Measurements from ENCODE around the gene RAET1G. TPM values are rescaled to one million over a fixed set of nuclear protein-coding genes. Genes with fewer than 3 reads are reported as not detected.
A peak's percentile ranks its signal among the peaks of the same experiment; 100 is the strongest.

Gene RAET1G
- total and polyA plus RNA-seq, 5 donors from 2014 or later: 0.76 TPM; not detected in 4

DNA sequence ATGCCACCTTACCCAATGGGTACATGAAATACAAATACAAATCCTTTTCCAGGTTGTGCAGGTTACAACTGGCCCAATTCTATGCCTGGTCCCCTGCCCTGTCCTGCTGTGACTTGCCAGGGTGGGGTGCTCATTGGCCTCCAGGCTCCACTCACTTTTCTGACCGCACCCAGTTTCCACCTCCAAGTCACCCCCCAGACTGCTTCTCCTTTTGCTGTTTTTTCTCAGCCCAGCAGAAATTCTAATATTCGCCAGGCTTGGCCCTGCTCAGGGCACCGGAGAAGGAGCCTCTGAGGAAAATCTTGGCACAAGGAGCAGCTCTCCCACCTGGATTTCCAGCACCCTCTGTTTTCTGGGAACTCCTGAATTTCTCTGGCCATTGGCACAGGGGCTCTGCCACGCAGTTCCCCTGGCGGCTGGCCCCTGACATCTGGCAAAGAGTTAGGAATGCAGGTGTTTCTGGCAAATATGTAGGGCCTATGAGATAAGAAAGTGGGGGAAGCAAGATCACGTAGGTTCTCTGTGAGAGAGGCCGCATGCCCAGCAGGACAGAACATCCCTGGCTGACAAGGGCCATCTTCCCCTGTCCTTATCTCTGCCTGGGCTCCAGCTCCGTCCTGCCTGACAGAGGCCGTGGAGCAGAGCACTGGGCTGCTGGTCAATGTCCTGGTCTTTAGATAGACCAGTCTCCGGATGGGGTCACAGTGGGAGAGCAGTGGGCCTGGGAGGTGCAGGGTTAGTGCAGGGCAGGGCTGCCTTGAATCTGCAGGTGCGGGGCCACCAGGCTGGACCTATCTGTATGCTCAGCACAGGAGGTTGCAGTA, 22.1 kb downstream of the RAET1G start:
- ATAC-seq (ENCODE audit: low read depth in 2 of 2) (no peak), DNase-seq (no peak)
- Mint-ChIP-seq H3K36me3 (no peaks in the 10 kb centered on the region), H3K27me3 (peaks cover 38% of the 10 kb centered on the region), H3K4me1 (peaks cover 0 to 7% (median 2%) of the 10 kb centered on the region in 4 donors), H3K27ac (no peak overlapping the region), H3K9me3 (peaks cover 0 to 2% (median 0%) of the 10 kb centered on the region in 7 donors), H3K4me3 (no peak overlapping the region)
- Histone ChIP-seq H3K9me3 (ENCODE audit: control insufficient read depth in 2 of 2, low read length in 2 of 2) (no peaks in the 10 kb centered on the region), H3K4me3 (ENCODE audit: low read depth, low read length) (no peak overlapping the region), H3K27me3 (ENCODE audit: control insufficient read depth, insufficient read depth, low read length) (peaks cover 3% of the 10 kb centered on the region), H3K27ac (ENCODE audit: insufficient read depth, low read length, poor library complexity, severe bottlenecking) (no peak overlapping the region), H3K4me1 (ENCODE audit: control insufficient read depth, insufficient read depth, low read length, poor library complexity, severe bottlenecking) (no peaks in the 10 kb centered on the region), H3K36me3 (ENCODE audit: control insufficient read depth, insufficient read depth, low read length) (no peaks in the 10 kb centered on the region)

DNA sequence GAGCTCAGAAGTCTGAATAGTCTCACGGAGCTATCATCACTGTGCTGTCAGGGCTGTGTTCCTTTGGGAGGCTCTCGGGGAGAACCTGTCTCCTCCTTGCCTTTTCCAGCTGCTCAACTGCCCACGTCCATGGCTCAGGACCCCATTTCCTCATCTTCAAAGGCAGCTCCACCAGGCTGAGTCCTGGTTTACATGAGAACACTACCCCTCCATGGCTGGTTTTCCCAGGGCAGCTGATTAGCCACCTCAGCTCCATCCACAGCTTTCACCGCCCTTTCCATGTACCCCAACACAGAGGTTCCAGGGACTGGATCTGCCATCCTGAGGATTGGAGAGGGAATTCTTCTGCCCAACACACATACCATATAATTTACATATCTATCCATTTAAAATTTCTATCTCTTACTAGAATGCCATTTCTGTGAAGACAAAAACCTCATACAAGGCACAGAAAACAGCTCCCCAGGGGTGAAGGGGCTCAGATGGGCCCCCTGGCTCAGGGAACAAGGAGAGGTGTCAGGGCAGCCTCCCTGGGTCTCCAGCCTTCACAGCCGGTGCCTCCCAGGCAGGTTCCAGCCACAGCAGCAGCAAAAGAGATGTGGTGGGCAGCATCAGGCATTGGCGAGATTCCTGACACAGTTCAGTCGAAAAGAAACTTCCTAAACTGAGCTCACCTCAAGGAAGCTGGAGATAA, 22.8 kb downstream of the RAET1G start:
- ATAC-seq (ENCODE audit: low read depth in 2 of 2) (no peak), DNase-seq (no peak)
- H3K9me3 Mint-ChIP-seq: peaks cover 0 to 2% (median 0%) of the 10 kb centered on the region in 7 donors
- no peak overlapping the region for H3K4me3 Mint-ChIP-seq
- H3K36me3 Mint-ChIP-seq: no peaks in the 10 kb centered on the region
- Histone ChIP-seq H3K4me3 (ENCODE audit: low read depth, low read length) (no peak overlapping the region), H3K27me3 (ENCODE audit: control insufficient read depth, insufficient read depth, low read length) (peaks cover 3% of the 10 kb centered on the region), H3K36me3 (ENCODE audit: control insufficient read depth, insufficient read depth, low read length) (no peaks in the 10 kb centered on the region), H3K27ac (ENCODE audit: insufficient read depth, low read length, poor library complexity, severe bottlenecking) (no peak overlapping the region), H3K4me1 (ENCODE audit: control insufficient read depth, insufficient read depth, low read length, poor library complexity, severe bottlenecking) (no peaks in the 10 kb centered on the region), H3K9me3 (ENCODE audit: control insufficient read depth in 2 of 2, low read length in 2 of 2) (no peaks in the 10 kb centered on the region)
- peaks cover 39% of the 10 kb centered on the region for H3K27me3 Mint-ChIP-seq
- H3K27ac Mint-ChIP-seq: no peak overlapping the region
- H3K4me1 Mint-ChIP-seq: peaks cover 0 to 7% (median 4%) of the 10 kb centered on the region in 4 donors

DNA sequence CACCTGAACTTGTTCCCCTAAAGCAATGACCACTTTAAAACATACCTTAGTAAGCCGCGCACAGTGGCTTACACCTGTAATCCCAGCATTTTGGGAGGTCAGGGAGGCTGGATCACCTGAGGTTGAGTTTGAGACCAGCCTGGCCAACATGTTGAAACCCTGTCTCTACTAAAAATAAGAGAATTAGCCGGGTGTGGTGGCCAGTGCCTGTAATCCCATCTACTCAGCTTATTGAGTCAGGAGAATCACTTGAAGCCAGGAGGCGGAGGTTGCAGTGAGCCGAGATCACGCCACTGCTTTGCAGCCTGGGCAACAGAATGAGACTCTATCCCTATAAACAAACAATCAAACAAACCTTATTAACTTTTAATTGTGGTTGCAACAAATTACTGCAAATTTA, 23.4 kb downstream of the RAET1G start:
- H3K9me3 ChIP-seq (ENCODE audit: control insufficient read depth in 2 of 2, low read length in 2 of 2): no peaks in the 10 kb centered on the region
- H3K27ac Mint-ChIP-seq: no peak overlapping the region
- no peak overlapping the region for H3K4me3 ChIP-seq (ENCODE audit: low read depth, low read length)
- H3K27me3 ChIP-seq (ENCODE audit: control insufficient read depth, insufficient read depth, low read length): peaks cover 3% of the 10 kb centered on the region
- H3K27me3 Mint-ChIP-seq: peaks cover 45% of the 10 kb centered on the region
- H3K4me1 Mint-ChIP-seq: peaks cover 0 to 7% (median 4%) of the 10 kb centered on the region in 4 donors
- DNase-seq (no peak), ATAC-seq (ENCODE audit: low read depth in 2 of 2) (no peak)
- H3K9me3 Mint-ChIP-seq: peaks cover 0 to 2% (median 0%) of the 10 kb centered on the region in 7 donors
- H3K36me3 ChIP-seq (ENCODE audit: control insufficient read depth, insufficient read depth, low read length): no peaks in the 10 kb centered on the region
- no peaks in the 10 kb centered on the region for H3K4me1 ChIP-seq (ENCODE audit: control insufficient read depth, insufficient read depth, low read length, poor library complexity, severe bottlenecking)
- no peak overlapping the region for H3K4me3 Mint-ChIP-seq
- H3K27ac ChIP-seq (ENCODE audit: insufficient read depth, low read length, poor library complexity, severe bottlenecking): no peak overlapping the region
- H3K36me3 Mint-ChIP-seq: no peaks in the 10 kb centered on the region

DNA sequence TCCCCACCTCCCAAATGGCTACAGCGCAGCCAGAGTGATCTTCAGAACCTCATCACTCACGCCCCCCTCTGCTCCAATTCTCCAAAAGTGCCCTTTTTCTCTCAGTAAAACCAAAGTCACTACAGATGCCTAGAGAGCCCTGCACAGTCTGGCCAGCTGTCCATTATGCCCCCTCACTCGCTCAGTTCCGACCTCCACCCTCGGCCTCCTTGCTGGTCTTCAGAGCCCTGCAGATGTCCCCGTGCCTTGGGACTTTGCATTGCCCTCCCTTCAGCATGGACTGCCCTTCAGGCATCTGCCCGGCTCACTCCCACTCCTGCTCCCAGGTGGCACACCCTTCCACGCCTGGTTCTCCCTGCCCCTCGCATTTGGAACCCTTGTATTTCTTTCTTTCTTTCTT, 24.0 kb downstream of the RAET1G start:
- DNase-seq: no peak
- H3K36me3 Mint-ChIP-seq: no peaks in the 10 kb centered on the region
- peaks cover 0 to 7% (median 4%) of the 10 kb centered on the region in 4 donors for H3K4me1 Mint-ChIP-seq
- Histone ChIP-seq H3K27ac (ENCODE audit: insufficient read depth, low read length, poor library complexity, severe bottlenecking) (no peak overlapping the region), H3K9me3 (ENCODE audit: control insufficient read depth in 2 of 2, low read length in 2 of 2) (no peaks in the 10 kb centered on the region), H3K4me3 (ENCODE audit: low read depth, low read length) (no peak overlapping the region), H3K27me3 (ENCODE audit: control insufficient read depth, insufficient read depth, low read length) (peaks cover 3% of the 10 kb centered on the region), H3K4me1 (ENCODE audit: control insufficient read depth, insufficient read depth, low read length, poor library complexity, severe bottlenecking) (no peaks in the 10 kb centered on the region), H3K36me3 (ENCODE audit: control insufficient read depth, insufficient read depth, low read length) (no peaks in the 10 kb centered on the region)
- no peak overlapping the region for H3K4me3 Mint-ChIP-seq
- ATAC-seq (ENCODE audit: low read depth in 2 of 2): no peak
- H3K27ac Mint-ChIP-seq: no peak overlapping the region
- H3K27me3 Mint-ChIP-seq: peaks cover 50% of the 10 kb centered on the region
- peaks cover 0 to 2% (median 0%) of the 10 kb centered on the region in 7 donors for H3K9me3 Mint-ChIP-seq

DNA sequence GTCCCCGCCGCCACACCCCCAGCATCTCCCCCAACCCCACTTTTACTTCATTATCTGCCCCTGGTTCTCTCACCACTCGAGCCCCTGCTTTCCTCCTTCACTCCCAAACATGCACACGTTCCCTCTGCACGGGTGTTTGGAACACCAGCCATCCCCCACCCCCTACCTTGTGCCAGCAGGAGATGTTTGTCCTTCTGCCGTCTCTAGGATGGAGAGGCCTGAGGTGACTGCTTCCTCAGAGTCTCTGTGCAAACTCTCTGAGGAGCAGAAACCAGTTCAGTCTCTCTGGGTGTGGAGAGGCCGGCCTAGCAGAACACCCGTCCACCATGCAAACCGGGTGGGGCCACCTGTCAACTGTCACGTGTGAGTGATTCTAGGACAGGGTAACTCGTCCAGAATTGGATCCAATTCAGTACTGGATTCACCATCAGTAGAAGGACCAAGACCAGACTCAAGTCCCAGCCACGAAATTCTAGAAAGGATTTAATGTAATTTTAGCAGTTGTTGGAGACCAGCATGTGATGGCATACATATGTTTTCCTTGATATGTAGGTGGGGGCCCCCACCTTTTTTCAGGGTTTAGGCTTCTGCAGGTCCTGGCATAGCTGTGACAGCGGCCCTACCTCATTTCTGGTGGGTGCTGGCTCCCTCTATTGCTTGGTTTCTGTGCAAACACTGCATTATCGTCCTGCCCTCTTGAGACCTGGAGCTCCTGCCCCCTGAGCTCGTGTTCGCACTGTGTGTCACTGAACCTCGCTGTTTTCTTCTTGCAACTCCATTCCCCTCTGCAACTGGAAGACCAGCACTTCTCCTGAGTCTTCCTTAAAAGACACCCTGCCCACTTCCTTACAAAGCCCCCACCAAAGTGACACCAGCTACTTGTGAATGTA, 24.8 kb downstream of the RAET1G start, which contains the start of gene RAET1E:
TSS of gene RAET1E (minus strand) at position 259 of the 890 bp plus-strand sequence. CDS start 7,212 bp downstream, outside the sequence.
- Histone ChIP-seq H3K36me3 (ENCODE audit: control insufficient read depth, insufficient read depth, low read length) (no peaks in the 10 kb centered on the region), H3K4me1 (ENCODE audit: control insufficient read depth, insufficient read depth, low read length, poor library complexity, severe bottlenecking) (no peaks in the 10 kb centered on the region), H3K27me3 (ENCODE audit: control insufficient read depth, insufficient read depth, low read length) (peaks cover 3% of the 10 kb centered on the region), H3K9me3 (ENCODE audit: control insufficient read depth in 2 of 2, low read length in 2 of 2) (no peaks in the 10 kb centered on the region), H3K27ac (ENCODE audit: insufficient read depth, low read length, poor library complexity, severe bottlenecking) (no peak within 1 kb of the TSS), H3K4me3 (ENCODE audit: low read depth, low read length) (no peak within 1 kb of the TSS)
- DNase-seq: no peak
- H3K4me1 Mint-ChIP-seq: peaks cover 0 to 7% (median 4%) of the 10 kb centered on the region in 4 donors
- H3K36me3 Mint-ChIP-seq: no peaks in the 10 kb centered on the region
- ATAC-seq (ENCODE audit: low read depth in 2 of 2): no peak
- H3K4me3 Mint-ChIP-seq: peak within 1 kb of the TSS in 2 of 4 donors; percentile 58 to 62
- no peak within 1 kb of the TSS for H3K27ac Mint-ChIP-seq
- H3K27me3 Mint-ChIP-seq: peaks cover 55% of the 10 kb centered on the region
- peaks cover 0 to 2% (median 0%) of the 10 kb centered on the region in 7 donors for H3K9me3 Mint-ChIP-seq

DNA sequence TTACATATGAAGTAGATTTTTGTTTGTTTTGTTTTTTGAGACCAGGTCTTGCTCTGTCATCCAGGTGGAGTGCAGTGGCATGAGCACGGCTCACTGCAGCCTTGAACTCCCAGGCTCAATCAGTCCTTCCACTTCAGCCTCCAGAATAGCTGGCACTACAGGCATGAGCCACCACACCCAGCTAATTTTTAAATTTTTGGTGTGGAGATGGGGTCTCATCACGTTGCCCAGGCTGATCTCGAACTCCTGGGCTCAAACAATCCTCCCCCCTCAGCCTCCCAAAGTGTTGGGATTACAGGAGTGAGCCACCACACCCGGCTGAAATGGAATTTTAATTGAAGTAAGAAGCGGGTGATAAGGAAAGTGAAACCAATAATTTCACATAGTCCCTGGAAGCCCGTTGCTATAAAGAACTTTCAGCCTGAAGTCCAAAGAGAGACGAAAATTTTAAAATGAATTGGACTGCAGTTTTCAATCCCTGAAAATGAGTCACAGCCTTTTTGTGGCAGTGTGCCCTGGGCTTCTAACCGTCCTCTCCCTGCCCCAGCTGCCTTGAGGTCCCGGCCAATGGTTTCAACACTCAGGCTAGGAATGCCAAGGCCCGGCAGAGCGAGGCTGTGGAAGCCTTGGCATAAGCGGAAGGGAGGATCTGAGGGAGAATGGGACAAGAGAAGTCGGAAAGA, 25.8 kb downstream of the RAET1G start:
- peaks cover 57% of the 10 kb centered on the region for H3K27me3 Mint-ChIP-seq
- no peak for ATAC-seq (ENCODE audit: low read depth in 2 of 2)
- H3K4me3 Mint-ChIP-seq: peak overlapping the region in 1 of 4 donors; percentile 58
- H3K27ac ChIP-seq (ENCODE audit: insufficient read depth, low read length, poor library complexity, severe bottlenecking): no peak overlapping the region
- H3K4me3 ChIP-seq (ENCODE audit: low read depth, low read length): no peak overlapping the region
- H3K9me3 Mint-ChIP-seq: peaks cover 0 to 2% (median 0%) of the 10 kb centered on the region in 7 donors
- no peaks in the 10 kb centered on the region for H3K4me1 ChIP-seq (ENCODE audit: control insufficient read depth, insufficient read depth, low read length, poor library complexity, severe bottlenecking)
- peaks cover 0 to 7% (median 4%) of the 10 kb centered on the region in 4 donors for H3K4me1 Mint-ChIP-seq
- no peaks in the 10 kb centered on the region for H3K36me3 Mint-ChIP-seq
- peaks cover 3% of the 10 kb centered on the region for H3K27me3 ChIP-seq (ENCODE audit: control insufficient read depth, insufficient read depth, low read length)
- DNase-seq: no peak
- H3K9me3 ChIP-seq (ENCODE audit: control insufficient read depth in 2 of 2, low read length in 2 of 2): no peaks in the 10 kb centered on the region
- no peak overlapping the region for H3K27ac Mint-ChIP-seq
- H3K36me3 ChIP-seq (ENCODE audit: control insufficient read depth, insufficient read depth, low read length): no peaks in the 10 kb centered on the region

DNA sequence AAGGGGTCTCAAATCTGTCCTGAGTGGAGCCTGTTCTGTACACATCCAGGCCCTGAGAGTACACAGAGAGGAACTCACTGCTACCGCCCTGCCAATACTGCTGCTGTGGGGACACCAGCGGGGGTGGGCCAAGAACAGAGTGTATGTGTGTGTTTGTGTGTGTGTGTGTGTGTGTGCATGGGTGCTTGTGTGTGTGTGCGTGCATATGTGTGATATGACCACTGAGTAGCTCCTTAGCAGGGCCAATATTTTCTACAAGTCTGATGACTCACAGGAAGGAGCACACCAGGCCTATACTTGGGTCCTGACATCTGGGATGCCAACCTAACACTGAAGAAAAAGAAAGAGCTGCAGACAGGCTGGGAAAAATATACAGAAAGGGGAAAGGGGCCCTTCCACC, 26.4 kb downstream of the RAET1G start:
- Mint-ChIP-seq H3K4me3 (peak overlapping the region in 1 of 4 donors; percentile 3), H3K36me3 (no peaks in the 10 kb centered on the region), H3K9me3 (peaks cover 0 to 2% (median 0%) of the 10 kb centered on the region in 7 donors), H3K27ac (no peak overlapping the region), H3K4me1 (peaks cover 0 to 7% (median 4%) of the 10 kb centered on the region in 4 donors), H3K27me3 (peaks cover 53% of the 10 kb centered on the region)
- no peaks in the 10 kb centered on the region for H3K27me3 ChIP-seq (ENCODE audit: control insufficient read depth, insufficient read depth, low read length)
- no peaks in the 10 kb centered on the region for H3K4me1 ChIP-seq (ENCODE audit: control insufficient read depth, insufficient read depth, low read length, poor library complexity, severe bottlenecking)
- H3K9me3 ChIP-seq (ENCODE audit: control insufficient read depth in 2 of 2, low read length in 2 of 2): no peaks in the 10 kb centered on the region
- no peaks in the 10 kb centered on the region for H3K36me3 ChIP-seq (ENCODE audit: control insufficient read depth, insufficient read depth, low read length)
- H3K27ac ChIP-seq (ENCODE audit: insufficient read depth, low read length, poor library complexity, severe bottlenecking): no peak overlapping the region
- H3K4me3 ChIP-seq (ENCODE audit: low read depth, low read length): no peak overlapping the region
- no peak for DNase-seq
- no peak for ATAC-seq (ENCODE audit: low read depth in 2 of 2)

All from CD4-positive, CD25-positive, alpha-beta regulatory T cell (primary cell).